Body of pancreas (tissue), 4 donors: Measurements from ENCODE around the gene TRERF1.

Experiments
- CTCF ChIP-seq, 7 experiments: fragments of 450-650 bp in 4 of 7; fragments of 200-600 bp in 3 of 7; sonication (generic) in 3 of 7; IDR thresholded peaks; one replicate each; pipeline ENCODE4 v1.5.1; 2016 to 2019; ENCODE audit warnings: antibody characterized with exemption in 7 of 7
- POLR2A ChIP-seq, 3 donors: fragments of 450-650 bp; IDR thresholded peaks; one replicate each; pipeline ENCODE4 v1.6.1; 2016; ENCODE audit warnings: antibody characterized with exemption in 3 of 3, mild to moderate bottlenecking in 2 of 3

- TF ChIP-seq CTCF (IDR thresholded peaks at IDR 0.05), result no peak
- TF ChIP-seq POLR2A (IDR thresholded peaks at IDR 0.05), result no peak
Observed at GRCh38 chr6:42294759-42295158, 157.0 kb downstream of the TRERF1 start.
